HG03442 (cell line): ENCODE results near the gene CD151.

Experiments
- ATAC-seq: cut with Tn5 transposase; IDR thresholded peaks from one replicate; pipeline ENCODE4 v1.9.1; 2021; ENCODE audit warnings: mild to moderate bottlenecking, moderate library complexity; ENCODE audit not compliant: unreplicated experiment

The CD151 gene

GRCh38 chr11:827897-828192 is 4.9 kb upstream of the CD151 start, which contains the start of gene CRACR2B:
Gene CRACR2B, plus strand, starts transcription at chr11:827919. Its CDS starts 689 bp downstream, at chr11:828608.
- ATAC-seq: no peak

GRCh38 chr11:828506-829175 is 4.1 kb upstream of the CD151 start:
- no peak for ATAC-seq

GRCh38 chr11:829176-829846 is 3.4 kb upstream of the CD151 start:
- no peak for ATAC-seq

GRCh38 chr11:829847-830294 is 2.9 kb upstream of the CD151 start:
- ATAC-seq: no peak

GRCh38 chr11:830295-831117 is 2.2 kb upstream of the CD151 start:
- ATAC-seq: no peak

GRCh38 chr11:831118-831864 is 1.5 kb upstream of the CD151 start:
- no peak for ATAC-seq

GRCh38 chr11:831961-832528 is 707 bp upstream of the CD151 start:
- no peak for ATAC-seq

- peak; percentile 18 for ATAC-seq
These were observed 501 bp downstream of the CD151 start for GRCh38 chr11:833114-833791.

- ATAC-seq: no peak
These were observed 1.1 kb downstream of the CD151 start for GRCh38 chr11:833849-834311.

GRCh38 chr11:834371-835316 is 1.9 kb downstream of the CD151 start:
- ATAC-seq: no peak

- ATAC-seq: no peak
These were observed 3.5 kb downstream of the CD151 start for GRCh38 chr11:836274-836673.

GRCh38 chr11:836700-837099 is 3.9 kb downstream of the CD151 start:
- no peak for ATAC-seq

GRCh38 chr11:837189-837989 is 4.6 kb downstream of the CD151 start:
- ATAC-seq: no peak

- no peak for ATAC-seq
These were observed 5.2 kb downstream of the CD151 start for GRCh38 chr11:837990-838307.

- no peak for ATAC-seq
These were observed 5.9 kb downstream of the CD151 start for GRCh38 chr11:838441-839279.

- no peak for ATAC-seq
These were observed 6.5 kb downstream of the CD151 start for GRCh38 chr11:839280-839623.

GRCh38 chr11:839875-840617 is 7.3 kb downstream of the CD151 start:
- no peak for ATAC-seq
